Measurements from ENCODE around the gene SLAMF9. TPM values are rescaled to one million over a fixed set of nuclear protein-coding genes. Genes with fewer than 3 reads are reported as not detected.

The SLAMF9 gene
- total RNA-seq, 1 experiment from 2014 or later: not detected

GRCh38 chr1:159946242-159947187 lies 7.5 kb downstream of the SLAMF9 start:
- H3T11ph ChIP-seq (ENCODE audit: low read length): no peak overlapping the region
- Mint-ChIP-seq H3K4me1 (peaks cover 24 to 46% of the 10 kb centered on the region in 2 experiments), H3K27me3 (ENCODE audit: low read depth) (peaks cover 7% of the 10 kb centered on the region), H3K4me3 (peak overlapping the region; percentile 77 to 92), H3K36me3 (ENCODE audit: insufficient read depth in 1 of 3, low read depth in 3 of 3) (peaks cover 0 to 7% (median 0%) of the 10 kb centered on the region in 3 experiments; a peak in 3 of 7 replicates), H3K27ac (peak overlapping the region; percentile 32 to 78 (median 69); a peak in 5 of 7 replicates), H3K9me3 (no peaks in the 10 kb centered on the region)
- H3K18ac ChIP-seq (ENCODE audit: insufficient read length, low read depth, low read length): no peak overlapping the region
- H3K4me1 ChIP-seq (ENCODE audit: insufficient read depth, low read length): no peaks in the 10 kb centered on the region; the same call in 1 of the 2 replicates
- no peak overlapping the region for H2BK20ac ChIP-seq (ENCODE audit: low read depth, low read length, poor library complexity, severe bottlenecking)
- no peak overlapping the region for H2BK12ac ChIP-seq (ENCODE audit: insufficient read length, low read depth, low read length)
- no peak overlapping the region for H4K8ac ChIP-seq (replicated peaks; ENCODE audit: insufficient read length, low read depth, low read length)
- H3K9me3 ChIP-seq (ENCODE audit: control insufficient read depth, low read depth, low read length): no peaks in the 10 kb centered on the region
- no peak overlapping the region for H2BK120ac ChIP-seq (ENCODE audit: low read depth, low read length, poor library complexity, severe bottlenecking)
- H3K79me2 ChIP-seq (ENCODE audit: insufficient read depth, low read length): no peaks in the 10 kb centered on the region
- peaks cover 10% of the 10 kb centered on the region for H3K23me2 ChIP-seq (ENCODE audit: insufficient read length, low read depth, low read length, poor library complexity, severe bottlenecking)
- TF ChIP-seq CTCF (conservative IDR thresholded peaks at IDR 0.05): no peak
- H4K91ac ChIP-seq (ENCODE audit: insufficient read length, low read depth, low read length): no peak overlapping the region
- no peak overlapping the region for H2AFZ ChIP-seq (ENCODE audit: low read length)
- H3K79me1 ChIP-seq (ENCODE audit: insufficient read depth, low read depth, low read length, poor library complexity, severe bottlenecking): no peaks in the 10 kb centered on the region
- no peak overlapping the region for H4K5ac ChIP-seq (ENCODE audit: insufficient read length, low read depth, low read length)
- H3K23ac ChIP-seq (ENCODE audit: insufficient read length, low read depth, low read length): no peak overlapping the region
- no CpG with 5 or more reads among the region's 9 CpGs for WGBS (ENCODE audit: extremely low coverage, insufficient read length, low lambda C conversion rate)
- no peak overlapping the region for H3K4ac ChIP-seq (ENCODE audit: low read depth, low read length)
- no peak overlapping the region for H3K27ac ChIP-seq (ENCODE audit: insufficient read length, low read depth, low read length)
- no peak overlapping the region for H2BK5ac ChIP-seq (ENCODE audit: insufficient read length, low read length)
- H3K27me3 ChIP-seq (ENCODE audit: insufficient read depth, low read length): no peaks in the 10 kb centered on the region
- H2AK5ac ChIP-seq (ENCODE audit: insufficient read length, low read length): no peak overlapping the region
- H3K4me2 ChIP-seq (ENCODE audit: insufficient read depth, insufficient read length, low read length): peak overlapping the region; percentile 87
- DNase-seq: peak; percentile 25
- H2BK15ac ChIP-seq (ENCODE audit: low read depth, low read length): no peak overlapping the region
- no peak overlapping the region for H3K14ac ChIP-seq (ENCODE audit: insufficient read depth, low read length)
- no peaks in the 10 kb centered on the region for H4K20me1 ChIP-seq (ENCODE audit: control insufficient read depth, insufficient read depth, insufficient read length)
- no peak overlapping the region for H3K56ac ChIP-seq (ENCODE audit: insufficient read length, low read depth, low read length)
- peak overlapping the region; percentile 9 for H3K9ac ChIP-seq (ENCODE audit: extremely low read depth, insufficient read length, low read length)

Measured in H9 (cell line).